Upper lobe of right lung (tissue), 1 donor: Measurements from ENCODE around the gene TEDC2. TPM values are rescaled to one million over a fixed set of nuclear protein-coding genes. Genes with fewer than 3 reads are reported as not detected.
A peak's percentile ranks its signal among the peaks of the same experiment; 100 is the strongest.

ENCODE experiments used
- ATAC-seq: fragments of 200-7000 bp; cut with Tn5 transposase; one replicate; pipeline ENCODE4 v1.9.1; 2020; ENCODE audit warnings: mild to moderate bottlenecking, moderate library complexity
- DNase-seq: peaks from one replicate; pipeline ENCODE4 v3.0.0-alpha.2; 2020
- H3K27ac ChIP-seq: fragments of 200-600 bp; one replicate; pipeline ENCODE4 v1.8.0; 2022
- H3K27me3 ChIP-seq: fragments of 200-600 bp; one replicate; pipeline ENCODE4 v1.8.0; 2022; ENCODE audit warnings: mild to moderate bottlenecking
- H3K36me3 ChIP-seq: fragments of 200-600 bp; one replicate; pipeline ENCODE4 v1.8.0; 2022
- H3K4me1 ChIP-seq: fragments of 200-600 bp; one replicate; pipeline ENCODE4 v1.8.0; 2022
- H3K4me3 ChIP-seq: fragments of 200-600 bp; one replicate; pipeline ENCODE4 v1.8.0; 2022; ENCODE audit warnings: mild to moderate bottlenecking
- H3K9me3 ChIP-seq: fragments of 200-600 bp; one replicate; pipeline ENCODE4 v1.8.0; 2022
- CTCF ChIP-seq: fragments of 200-600 bp; IDR thresholded peaks from one replicate; pipeline ENCODE4 v1.8.0; 2022; ENCODE audit warnings: antibody characterized with exemption
- intact Hi-C: fragments of 100-400 bp; cut with DNase I; formaldehyde crosslinking; loops from one replicate; pipeline ENCODE4 v1.11.0; 2022
- total RNA-seq: library from RNA; stranded (reverse); fragmentation: NEBNext Ultra II Directional; extraction: Animal tissue kit (Norgen Biotek cat#: 25700); gene quantifications from one replicate; pipeline ENCODE4 v1.2.1, GENCODE V29; 2021
- donor health status: DM: no; HTN: yes; CAD: no; lungs with severe emphysema.

TEDC2 gene
- total RNA-seq, 1 donor from 2014 or later, result not detected

GRCh38 chr16:2489581-2489980 lies 29.7 kb downstream of the TEDC2 start:
- ATAC-seq (no peak), DNase-seq (no peak)
- H3K36me3 ChIP-seq, result peaks cover 3% of the 10 kb centered on the region
- no peak overlapping the region for H3K4me3 ChIP-seq
- H3K27ac ChIP-seq, result no peak overlapping the region
- intact Hi-C loops, result no loop called here
- H3K4me1 ChIP-seq, result peaks cover 27% of the 10 kb centered on the region
- TF ChIP-seq CTCF, result no peak
- no peaks in the 10 kb centered on the region for H3K9me3 ChIP-seq
- H3K27me3 ChIP-seq, result no peaks in the 10 kb centered on the region

DNA sequence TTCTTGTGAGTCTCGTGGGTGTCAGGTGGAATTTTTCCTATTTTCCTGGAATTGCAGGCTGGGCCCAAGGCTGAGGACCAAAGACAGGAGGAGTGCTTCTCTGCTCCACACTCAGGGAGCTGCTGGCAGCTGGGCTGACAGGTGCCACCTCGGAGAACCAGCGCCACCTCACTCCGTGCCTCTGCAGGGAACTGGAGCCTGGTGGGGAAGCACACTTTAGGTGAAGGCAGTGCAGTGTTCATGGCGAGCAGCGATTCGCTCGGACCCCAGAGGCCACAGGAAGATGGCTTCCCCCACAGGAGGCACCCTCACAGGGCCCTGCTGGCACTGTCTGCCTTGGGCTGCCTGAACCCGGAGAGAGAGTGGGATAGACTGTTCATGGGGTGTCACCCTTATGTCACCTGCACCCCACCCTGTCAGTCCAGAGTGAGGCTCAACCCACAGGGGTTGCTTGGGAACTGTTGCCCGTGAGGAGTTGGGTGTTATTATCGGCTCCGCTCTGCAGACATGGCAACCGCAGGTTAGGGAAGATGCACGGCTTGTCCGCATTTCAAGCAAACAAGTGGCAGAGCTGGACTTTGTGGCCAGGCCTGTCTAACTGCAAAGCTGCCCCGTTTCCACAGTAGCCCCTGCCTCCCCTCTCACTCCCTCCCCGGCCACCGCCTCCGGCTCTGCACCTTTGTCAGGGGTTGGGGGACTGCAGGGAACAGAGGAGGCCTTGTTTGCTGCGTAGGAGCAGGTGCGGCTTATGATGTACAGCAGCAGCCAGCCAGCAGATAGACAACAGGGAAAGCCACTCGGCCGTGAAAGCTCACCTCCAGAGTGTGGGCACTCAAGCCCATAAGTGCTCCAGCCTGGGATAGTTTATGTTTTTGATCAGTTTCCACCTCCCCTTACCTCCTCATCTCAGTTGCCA lies 30.5 kb downstream of the TEDC2 start:
- no peak for TF ChIP-seq CTCF

GRCh38 chr16:2492292-2492691 lies 32.4 kb downstream of the TEDC2 start:
- Histone ChIP-seq H3K27me3 (no peaks in the 10 kb centered on the region), H3K9me3 (no peaks in the 10 kb centered on the region), H3K27ac (no peak overlapping the region), H3K36me3 (peaks cover 15% of the 10 kb centered on the region), H3K4me1 (peaks cover 12% of the 10 kb centered on the region), H3K4me3 (no peak overlapping the region)
- DNase-seq, result no peak
- ATAC-seq, result no peak
- no peak for TF ChIP-seq CTCF
- intact Hi-C loops, result loop anchor here (10.0 kb wide), 1 partner anchor 157 kb away; no protein-coding TSS in a partner anchor

More for the DNA sequence above, 30.5 kb downstream of the TEDC2 start:
- intact Hi-C loops, result loop anchor here (10.0 kb wide), 1 partner anchor 156 kb away; no protein-coding TSS in a partner anchor
- DNase-seq (no peak), ATAC-seq (no peak)
- Histone ChIP-seq H3K4me1 (peaks cover 18% of the 10 kb centered on the region), H3K27me3 (no peaks in the 10 kb centered on the region), H3K27ac (no peak overlapping the region), H3K4me3 (no peak overlapping the region), H3K9me3 (no peaks in the 10 kb centered on the region), H3K36me3 (peaks cover 3% of the 10 kb centered on the region)

DNA sequence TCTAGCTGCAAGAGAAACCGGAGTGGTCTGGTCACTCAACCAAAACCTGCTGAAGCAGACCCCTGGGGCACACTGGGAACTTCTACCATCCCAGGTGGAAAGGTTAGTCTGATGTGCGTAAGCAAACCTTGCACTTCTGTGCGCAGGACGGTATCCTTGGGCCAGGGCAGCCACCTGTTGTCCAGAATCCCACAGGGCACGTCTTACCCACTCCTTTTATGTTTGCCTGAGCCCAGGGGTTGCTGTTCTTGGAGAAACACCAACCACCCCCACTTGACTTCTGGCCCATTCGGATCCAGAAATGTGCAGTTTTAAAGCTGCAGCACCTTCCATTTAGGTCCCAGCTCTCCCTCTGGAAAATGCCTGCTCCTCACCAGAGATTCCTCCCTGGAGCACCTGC lies 33.7 kb downstream of the TEDC2 start:
- DNase-seq, result no peak
- no peak for TF ChIP-seq CTCF
- Histone ChIP-seq H3K27ac (peak overlapping the region; percentile 30), H3K9me3 (no peaks in the 10 kb centered on the region), H3K4me3 (no peak overlapping the region), H3K4me1 (peaks cover 25% of the 10 kb centered on the region), H3K27me3 (no peaks in the 10 kb centered on the region), H3K36me3 (peaks cover 15% of the 10 kb centered on the region)
- intact Hi-C loops, result loop anchor here (10.0 kb wide), 1 partner anchor 159 kb away; no protein-coding TSS in a partner anchor
- ATAC-seq, result peak; percentile 61

GRCh38 chr16:2494616-2495015 lies 34.7 kb downstream of the TEDC2 start:
- H3K27ac ChIP-seq, result peak overlapping the region; percentile 30
- H3K36me3 ChIP-seq, result peaks cover 15% of the 10 kb centered on the region
- intact Hi-C loops, result loop anchor here (10.0 kb wide), 1 partner anchor 160 kb away; no protein-coding TSS in a partner anchor
- DNase-seq (no peak), ATAC-seq (peak; percentile 50)
- H3K9me3 ChIP-seq, result no peaks in the 10 kb centered on the region
- H3K4me1 ChIP-seq, result peaks cover 27% of the 10 kb centered on the region
- TF ChIP-seq CTCF, result no peak
- no peak overlapping the region for H3K4me3 ChIP-seq
- H3K27me3 ChIP-seq, result no peaks in the 10 kb centered on the region
